ENCODE measurements around the gene CTU1.
A peak's percentile ranks its signal among the peaks of the same experiment; 100 is the strongest.

Gene CTU1

DNA sequence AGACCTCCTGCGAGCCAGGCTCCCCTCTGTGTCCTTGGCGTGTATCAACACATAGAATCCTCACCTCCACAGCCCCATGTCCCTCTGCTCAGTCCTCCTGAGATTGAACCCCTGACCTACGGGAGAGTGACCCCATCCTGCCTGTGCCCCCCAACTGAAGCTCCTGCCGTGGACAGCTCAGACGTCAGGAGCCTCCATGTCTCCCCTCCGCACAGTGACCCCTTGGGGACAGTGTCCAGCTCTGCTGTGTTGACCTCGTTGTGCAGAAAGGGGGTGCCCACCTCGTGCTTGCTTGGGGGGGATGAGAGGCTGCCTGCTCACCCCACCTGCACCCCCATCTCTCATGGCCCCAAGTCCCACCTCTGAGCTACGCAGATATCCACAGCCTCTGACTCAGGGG is 16.0 kb upstream of the CTU1 start:
- H3K27ac ChIP-seq (ENCODE audit: extremely low read depth, low read depth, low read length), result no peak overlapping the region
- TF ChIP-seq KLF1 (tag by site-specific recombination; IDR thresholded peaks at IDR 0.05) (no peak), ZBTB7A (tag by site-specific recombination; IDR thresholded peaks at IDR 0.05; ENCODE audit: low read depth) (no peak), ZNF792 (tag by site-specific recombination; IDR thresholded peaks at IDR 0.05) (no peak), ZNF514 (tag by site-specific recombination; IDR thresholded peaks at IDR 0.05) (no peak), ZNF223 (tag by site-specific recombination; IDR thresholded peaks at IDR 0.05) (no peak), ZNF610 (tag by site-specific recombination; IDR thresholded peaks at IDR 0.05; ENCODE audit: borderline replicate concordance) (no peak), ZNF350 (tag by site-specific recombination; IDR thresholded peaks at IDR 0.05) (no peak), ZIC2 (tag by site-specific recombination; IDR thresholded peaks at IDR 0.05) (no peak), ZNF660 (tag by site-specific recombination; IDR thresholded peaks at IDR 0.05) (no peak), BCL11B (tag by site-specific recombination; IDR thresholded peaks at IDR 0.05; ENCODE audit: low read depth) (no peak), ZNF404 (tag by site-specific recombination; IDR thresholded peaks at IDR 0.05) (no peak)
- TF ChIP-seq, protein P1, sequence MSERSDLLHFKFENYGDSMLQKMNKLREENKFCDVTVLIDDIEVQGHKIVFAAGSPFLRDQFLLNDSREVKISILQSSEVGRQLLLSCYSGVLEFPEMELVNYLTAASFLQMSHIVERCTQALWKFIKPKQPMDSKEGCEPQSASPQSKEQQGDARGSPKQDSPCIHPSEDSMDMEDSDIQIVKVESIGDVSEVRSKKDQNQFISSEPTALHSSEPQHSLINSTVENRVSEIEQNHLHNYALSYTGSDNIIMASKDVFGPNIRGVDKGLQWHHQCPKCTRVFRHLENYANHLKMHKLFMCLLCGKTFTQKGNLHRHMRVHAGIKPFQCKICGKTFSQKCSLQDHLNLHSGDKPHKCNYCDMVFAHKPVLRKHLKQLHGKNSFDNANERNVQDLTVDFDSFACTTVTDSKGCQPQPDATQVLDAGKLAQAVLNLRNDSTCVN (tag by site-specific recombination; optimal IDR thresholded peaks at IDR 0.05), result no peak
- TF ChIP-seq, protein P2, sequence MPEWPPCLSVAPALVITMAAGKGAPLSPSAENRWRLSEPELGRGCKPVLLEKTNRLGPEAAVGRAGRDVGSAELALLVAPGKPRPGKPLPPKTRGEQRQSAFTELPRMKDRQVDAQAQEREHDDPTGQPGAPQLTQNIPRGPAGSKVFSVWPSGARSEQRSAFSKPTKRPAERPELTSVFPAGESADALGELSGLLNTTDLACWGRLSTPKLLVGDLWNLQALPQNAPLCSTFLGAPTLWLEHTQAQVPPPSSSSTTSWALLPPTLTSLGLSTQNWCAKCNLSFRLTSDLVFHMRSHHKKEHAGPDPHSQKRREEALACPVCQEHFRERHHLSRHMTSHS (tag by site-specific recombination; IDR thresholded peaks at IDR 0.05), result no peak

DNA sequence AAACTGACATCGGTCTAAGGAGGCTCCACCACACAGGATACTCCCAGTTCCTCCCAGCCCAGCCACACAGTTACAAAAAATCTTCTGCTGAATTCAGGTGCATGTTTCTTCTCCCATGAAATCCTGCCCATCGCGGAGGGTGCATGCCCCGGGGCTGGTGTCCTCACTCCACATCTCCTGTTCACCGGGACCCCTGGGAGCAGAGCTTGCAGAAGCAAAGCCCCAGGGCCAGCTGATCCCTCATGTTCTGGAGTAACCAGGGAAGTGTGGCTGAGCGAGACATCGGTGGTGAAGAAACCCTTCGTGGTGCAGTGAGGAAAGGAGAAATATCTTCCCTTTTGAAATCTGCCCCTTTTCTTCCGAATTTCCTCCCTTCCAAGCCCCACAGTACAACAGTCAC is 15.6 kb upstream of the CTU1 start:
- Histone ChIP-seq H3K27ac (ENCODE audit: extremely low read depth, low read depth, low read length) (no peak overlapping the region), H3K9me3 (ENCODE audit: control insufficient read depth, insufficient read depth, low read depth, low read length) (no peaks in the 10 kb centered on the region), H3K4me3 (ENCODE audit: low read depth, low read length) (no peak overlapping the region), H3K4me1 (ENCODE audit: control insufficient read depth, insufficient read depth, low read length) (peaks cover 8% of the 10 kb centered on the region), H3K36me3 (ENCODE audit: control insufficient read depth in 2 of 2, insufficient read depth in 1 of 2, low read length in 2 of 2) (no peaks in the 10 kb centered on the region)
- CTCF ChIA-PET, result no interaction called here
- POLR2A ChIA-PET, result no interaction called here
- TF ChIP-seq, protein P3, sequence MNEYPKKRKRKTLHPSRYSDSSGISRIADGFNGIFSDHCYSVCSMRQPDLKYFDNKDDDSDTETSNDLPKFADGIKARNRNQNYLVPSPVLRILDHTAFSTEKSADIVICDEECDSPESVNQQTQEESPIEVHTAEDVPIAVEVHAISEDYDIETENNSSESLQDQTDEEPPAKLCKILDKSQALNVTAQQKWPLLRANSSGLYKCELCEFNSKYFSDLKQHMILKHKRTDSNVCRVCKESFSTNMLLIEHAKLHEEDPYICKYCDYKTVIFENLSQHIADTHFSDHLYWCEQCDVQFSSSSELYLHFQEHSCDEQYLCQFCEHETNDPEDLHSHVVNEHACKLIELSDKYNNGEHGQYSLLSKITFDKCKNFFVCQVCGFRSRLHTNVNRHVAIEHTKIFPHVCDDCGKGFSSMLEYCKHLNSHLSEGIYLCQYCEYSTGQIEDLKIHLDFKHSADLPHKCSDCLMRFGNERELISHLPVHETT (tag by site-specific recombination; IDR thresholded peaks at IDR 0.05), result no peak
- TF ChIP-seq, protein P4, sequence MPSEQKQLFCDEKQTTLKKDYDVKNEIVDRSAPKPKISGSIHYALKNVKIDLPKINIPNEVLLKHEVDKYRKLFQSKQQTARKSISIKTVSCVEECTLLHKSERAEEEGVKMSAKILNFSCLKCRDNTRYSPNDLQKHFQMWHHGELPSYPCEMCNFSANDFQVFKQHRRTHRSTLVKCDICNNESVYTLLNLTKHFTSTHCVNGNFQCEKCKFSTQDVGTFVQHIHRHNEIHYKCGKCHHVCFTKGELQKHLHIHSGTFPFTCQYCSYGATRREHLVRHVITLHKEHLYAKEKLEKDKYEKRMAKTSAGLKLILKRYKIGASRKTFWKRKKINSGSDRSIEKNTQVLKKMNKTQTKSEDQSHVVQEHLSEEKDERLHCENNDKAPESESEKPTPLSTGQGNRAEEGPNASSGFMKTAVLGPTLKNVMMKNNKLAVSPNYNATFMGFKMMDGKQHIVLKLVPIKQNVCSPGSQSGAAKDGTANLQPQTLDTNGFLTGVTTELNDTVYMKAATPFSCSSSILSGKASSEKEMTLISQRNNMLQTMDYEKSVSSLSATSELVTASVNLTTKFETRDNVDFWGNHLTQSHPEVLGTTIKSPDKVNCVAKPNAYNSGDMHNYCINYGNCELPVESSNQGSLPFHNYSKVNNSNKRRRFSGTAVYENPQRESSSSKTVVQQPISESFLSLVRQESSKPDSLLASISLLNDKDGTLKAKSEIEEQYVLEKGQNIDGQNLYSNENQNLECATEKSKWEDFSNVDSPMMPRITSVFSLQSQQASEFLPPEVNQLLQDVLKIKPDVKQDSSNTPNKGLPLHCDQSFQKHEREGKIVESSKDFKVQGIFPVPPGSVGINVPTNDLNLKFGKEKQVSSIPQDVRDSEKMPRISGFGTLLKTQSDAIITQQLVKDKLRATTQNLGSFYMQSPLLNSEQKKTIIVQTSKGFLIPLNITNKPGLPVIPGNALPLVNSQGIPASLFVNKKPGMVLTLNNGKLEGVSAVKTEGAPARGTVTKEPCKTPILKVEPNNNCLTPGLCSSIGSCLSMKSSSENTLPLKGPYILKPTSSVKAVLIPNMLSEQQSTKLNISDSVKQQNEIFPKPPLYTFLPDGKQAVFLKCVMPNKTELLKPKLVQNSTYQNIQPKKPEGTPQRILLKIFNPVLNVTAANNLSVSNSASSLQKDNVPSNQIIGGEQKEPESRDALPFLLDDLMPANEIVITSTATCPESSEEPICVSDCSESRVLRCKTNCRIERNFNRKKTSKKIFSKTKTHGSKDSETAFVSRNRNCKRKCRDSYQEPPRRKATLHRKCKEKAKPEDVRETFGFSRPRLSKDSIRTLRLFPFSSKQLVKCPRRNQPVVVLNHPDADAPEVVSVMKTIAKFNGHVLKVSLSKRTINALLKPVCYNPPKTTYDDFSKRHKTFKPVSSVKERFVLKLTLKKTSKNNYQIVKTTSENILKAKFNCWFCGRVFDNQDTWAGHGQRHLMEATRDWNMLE (tag by site-specific recombination; conservative IDR thresholded peaks at IDR 0.05; ENCODE audit: low read depth), result 0 out of 2 replicates have a peak, but pooled peaks have one; percentile 6
- TF ChIP-seq, protein P5, sequence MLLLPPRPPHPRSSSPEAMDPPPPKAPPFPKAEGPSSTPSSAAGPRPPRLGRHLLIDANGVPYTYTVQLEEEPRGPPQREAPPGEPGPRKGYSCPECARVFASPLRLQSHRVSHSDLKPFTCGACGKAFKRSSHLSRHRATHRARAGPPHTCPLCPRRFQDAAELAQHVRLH (tag by site-specific recombination; IDR thresholded peaks at IDR 0.05), result no peak
- TF ChIP-seq GLIS2 (tag by site-specific recombination; IDR thresholded peaks at IDR 0.05) (no peak), ZFHX2 (tag by site-specific recombination; conservative IDR thresholded peaks at IDR 0.05) (no peak)
- TF ChIP-seq, protein P6, sequence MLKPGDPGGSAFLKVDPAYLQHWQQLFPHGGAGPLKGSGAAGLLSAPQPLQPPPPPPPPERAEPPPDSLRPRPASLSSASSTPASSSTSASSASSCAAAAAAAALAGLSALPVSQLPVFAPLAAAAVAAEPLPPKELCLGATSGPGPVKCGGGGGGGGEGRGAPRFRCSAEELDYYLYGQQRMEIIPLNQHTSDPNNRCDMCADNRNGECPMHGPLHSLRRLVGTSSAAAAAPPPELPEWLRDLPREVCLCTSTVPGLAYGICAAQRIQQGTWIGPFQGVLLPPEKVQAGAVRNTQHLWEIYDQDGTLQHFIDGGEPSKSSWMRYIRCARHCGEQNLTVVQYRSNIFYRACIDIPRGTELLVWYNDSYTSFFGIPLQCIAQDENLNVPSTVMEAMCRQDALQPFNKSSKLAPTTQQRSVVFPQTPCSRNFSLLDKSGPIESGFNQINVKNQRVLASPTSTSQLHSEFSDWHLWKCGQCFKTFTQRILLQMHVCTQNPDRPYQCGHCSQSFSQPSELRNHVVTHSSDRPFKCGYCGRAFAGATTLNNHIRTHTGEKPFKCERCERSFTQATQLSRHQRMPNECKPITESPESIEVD (tag by site-specific recombination; IDR thresholded peaks at IDR 0.05), result no peak
- TF ChIP-seq, protein P7, sequence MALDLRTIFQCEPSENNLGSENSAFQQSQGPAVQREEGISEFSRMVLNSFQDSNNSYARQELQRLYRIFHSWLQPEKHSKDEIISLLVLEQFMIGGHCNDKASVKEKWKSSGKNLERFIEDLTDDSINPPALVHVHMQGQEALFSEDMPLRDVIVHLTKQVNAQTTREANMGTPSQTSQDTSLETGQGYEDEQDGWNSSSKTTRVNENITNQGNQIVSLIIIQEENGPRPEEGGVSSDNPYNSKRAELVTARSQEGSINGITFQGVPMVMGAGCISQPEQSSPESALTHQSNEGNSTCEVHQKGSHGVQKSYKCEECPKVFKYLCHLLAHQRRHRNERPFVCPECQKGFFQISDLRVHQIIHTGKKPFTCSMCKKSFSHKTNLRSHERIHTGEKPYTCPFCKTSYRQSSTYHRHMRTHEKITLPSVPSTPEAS (tag by site-specific recombination; IDR thresholded peaks at IDR 0.05), result no peak

More for the DNA sequence above, 16.0 kb upstream of the CTU1 start:
- POLR2A ChIA-PET, result no interaction called here
- Histone ChIP-seq H3K36me3 (ENCODE audit: control insufficient read depth in 2 of 2, insufficient read depth in 1 of 2, low read length in 2 of 2) (no peaks in the 10 kb centered on the region), H3K4me3 (ENCODE audit: low read depth, low read length) (no peak overlapping the region), H3K9me3 (ENCODE audit: control insufficient read depth, insufficient read depth, low read depth, low read length) (no peaks in the 10 kb centered on the region), H3K4me1 (ENCODE audit: control insufficient read depth, insufficient read depth, low read length) (peaks cover 10% of the 10 kb centered on the region)
- CTCF ChIA-PET, result no interaction called here
